Rectal smooth muscle tissue (tissue), 1 donor: ENCODE measurements around the gene TBC1D2.

Experiments used
- H3K27ac ChIP-seq: one replicate; pipeline ENCODE4 v1.7.0; 2013; ENCODE audit warnings: low read depth, low read length, inconsistent platforms
- H3K27me3 ChIP-seq: one replicate; pipeline ENCODE4 v1.7.0; 2013; ENCODE audit warnings: low read length; ENCODE audit not compliant: control insufficient read depth, insufficient read depth
- H3K36me3 ChIP-seq: one replicate; pipeline ENCODE4 v1.7.0; 2013; ENCODE audit warnings: low read length; ENCODE audit not compliant: control insufficient read depth, insufficient read depth
- H3K4me1 ChIP-seq: one replicate; pipeline ENCODE4 v1.7.0; 2013; ENCODE audit warnings: low read length; ENCODE audit not compliant: control insufficient read depth, insufficient read depth
- H3K4me3 ChIP-seq: one replicate; pipeline ENCODE4 v1.7.0; 2013; ENCODE audit warnings: low read length
- H3K9ac ChIP-seq: one replicate; pipeline ENCODE4 v1.7.0; 2013; ENCODE audit warnings: low read length

TBC1D2 gene, protein sequence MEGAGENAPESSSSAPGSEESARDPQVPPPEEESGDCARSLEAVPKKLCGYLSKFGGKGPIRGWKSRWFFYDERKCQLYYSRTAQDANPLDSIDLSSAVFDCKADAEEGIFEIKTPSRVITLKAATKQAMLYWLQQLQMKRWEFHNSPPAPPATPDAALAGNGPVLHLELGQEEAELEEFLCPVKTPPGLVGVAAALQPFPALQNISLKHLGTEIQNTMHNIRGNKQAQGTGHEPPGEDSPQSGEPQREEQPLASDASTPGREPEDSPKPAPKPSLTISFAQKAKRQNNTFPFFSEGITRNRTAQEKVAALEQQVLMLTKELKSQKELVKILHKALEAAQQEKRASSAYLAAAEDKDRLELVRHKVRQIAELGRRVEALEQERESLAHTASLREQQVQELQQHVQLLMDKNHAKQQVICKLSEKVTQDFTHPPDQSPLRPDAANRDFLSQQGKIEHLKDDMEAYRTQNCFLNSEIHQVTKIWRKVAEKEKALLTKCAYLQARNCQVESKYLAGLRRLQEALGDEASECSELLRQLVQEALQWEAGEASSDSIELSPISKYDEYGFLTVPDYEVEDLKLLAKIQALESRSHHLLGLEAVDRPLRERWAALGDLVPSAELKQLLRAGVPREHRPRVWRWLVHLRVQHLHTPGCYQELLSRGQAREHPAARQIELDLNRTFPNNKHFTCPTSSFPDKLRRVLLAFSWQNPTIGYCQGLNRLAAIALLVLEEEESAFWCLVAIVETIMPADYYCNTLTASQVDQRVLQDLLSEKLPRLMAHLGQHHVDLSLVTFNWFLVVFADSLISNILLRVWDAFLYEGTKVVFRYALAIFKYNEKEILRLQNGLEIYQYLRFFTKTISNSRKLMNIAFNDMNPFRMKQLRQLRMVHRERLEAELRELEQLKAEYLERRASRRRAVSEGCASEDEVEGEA

GRCh38 chr9:98255578-98256296, at the start of gene TBC1D2:
Gene TBC1D2 (minus strand): TSS chr9:98255649. CDS start chr9:98255541, 108 bp downstream.
- H3K27me3 ChIP-seq, result no peaks in the 10 kb centered on the region
- H3K9ac ChIP-seq, result peak within 1 kb of the TSS; percentile 87
- H3K4me3 ChIP-seq, result peak within 1 kb of the TSS; percentile 80
- peak within 1 kb of the TSS; percentile 99 for H3K27ac ChIP-seq
- no peaks in the 10 kb centered on the region for H3K36me3 ChIP-seq
- peaks cover 5% of the 10 kb centered on the region for H3K4me1 ChIP-seq

- H3K4me1 ChIP-seq, result no peaks in the 10 kb centered on the region
- no peak overlapping the region for H3K4me3 ChIP-seq
- no peak overlapping the region for H3K27ac ChIP-seq
- H3K9ac ChIP-seq, result no peak overlapping the region
- H3K27me3 ChIP-seq, result no peaks in the 10 kb centered on the region
- no peaks in the 10 kb centered on the region for H3K36me3 ChIP-seq
Measured at GRCh38 chr9:98304381-98304780, 48.9 kb upstream of the TBC1D2 start.

DNA sequence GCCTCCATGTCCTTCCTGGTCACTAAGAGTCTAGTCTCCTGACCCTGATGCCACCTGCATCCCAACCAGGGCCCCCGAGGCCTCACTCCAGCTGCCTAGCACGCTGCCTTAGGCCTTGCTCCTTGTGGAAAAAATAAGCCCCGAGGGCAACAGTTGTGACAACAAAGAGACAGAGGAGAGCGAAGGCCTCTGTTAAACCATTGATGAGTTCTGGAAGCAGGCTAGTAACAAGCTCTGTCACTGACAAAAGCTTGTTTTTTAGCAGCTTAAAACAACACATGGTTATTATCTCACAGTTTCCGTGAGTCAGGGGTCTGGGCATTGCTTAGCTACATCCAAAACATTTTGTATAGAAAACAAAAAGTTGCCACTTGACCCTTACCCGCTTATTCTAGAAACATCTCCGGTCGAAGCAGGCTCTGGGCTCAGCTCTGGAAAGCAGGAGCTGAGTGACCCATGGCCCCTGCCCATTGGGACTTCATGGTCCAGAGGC, 48.2 kb upstream of the TBC1D2 start:
- no peak overlapping the region for H3K4me3 ChIP-seq
- no peak overlapping the region for H3K27ac ChIP-seq
- H3K27me3 ChIP-seq, result no peaks in the 10 kb centered on the region
- no peaks in the 10 kb centered on the region for H3K36me3 ChIP-seq
- no peak overlapping the region for H3K9ac ChIP-seq
- H3K4me1 ChIP-seq, result no peaks in the 10 kb centered on the region

- no peak overlapping the region for H3K27ac ChIP-seq
- no peaks in the 10 kb centered on the region for H3K4me1 ChIP-seq
- H3K27me3 ChIP-seq, result no peaks in the 10 kb centered on the region
- no peak overlapping the region for H3K4me3 ChIP-seq
- H3K9ac ChIP-seq, result no peak overlapping the region
- H3K36me3 ChIP-seq, result no peaks in the 10 kb centered on the region
Measured at GRCh38 chr9:98302938-98303632, 47.6 kb upstream of the TBC1D2 start.

GRCh38 chr9:98302150-98302549, 46.7 kb upstream of the TBC1D2 start:
- no peaks in the 10 kb centered on the region for H3K27me3 ChIP-seq
- no peaks in the 10 kb centered on the region for H3K4me1 ChIP-seq
- no peaks in the 10 kb centered on the region for H3K36me3 ChIP-seq
- H3K27ac ChIP-seq, result no peak overlapping the region
- H3K4me3 ChIP-seq, result no peak overlapping the region
- no peak overlapping the region for H3K9ac ChIP-seq

- H3K36me3 ChIP-seq, result no peaks in the 10 kb centered on the region
- no peak overlapping the region for H3K9ac ChIP-seq
- H3K4me3 ChIP-seq, result no peak overlapping the region
- no peaks in the 10 kb centered on the region for H3K27me3 ChIP-seq
- H3K4me1 ChIP-seq, result no peaks in the 10 kb centered on the region
- no peak overlapping the region for H3K27ac ChIP-seq
Measured at GRCh38 chr9:98300611-98301010, 45.2 kb upstream of the TBC1D2 start.

- Histone ChIP-seq H3K36me3 (no peaks in the 10 kb centered on the region), H3K4me1 (no peaks in the 10 kb centered on the region), H3K4me3 (no peak overlapping the region), H3K27me3 (no peaks in the 10 kb centered on the region), H3K27ac (no peak overlapping the region), H3K9ac (no peak overlapping the region)
Measured at GRCh38 chr9:98298476-98298875, 43.0 kb upstream of the TBC1D2 start.

DNA sequence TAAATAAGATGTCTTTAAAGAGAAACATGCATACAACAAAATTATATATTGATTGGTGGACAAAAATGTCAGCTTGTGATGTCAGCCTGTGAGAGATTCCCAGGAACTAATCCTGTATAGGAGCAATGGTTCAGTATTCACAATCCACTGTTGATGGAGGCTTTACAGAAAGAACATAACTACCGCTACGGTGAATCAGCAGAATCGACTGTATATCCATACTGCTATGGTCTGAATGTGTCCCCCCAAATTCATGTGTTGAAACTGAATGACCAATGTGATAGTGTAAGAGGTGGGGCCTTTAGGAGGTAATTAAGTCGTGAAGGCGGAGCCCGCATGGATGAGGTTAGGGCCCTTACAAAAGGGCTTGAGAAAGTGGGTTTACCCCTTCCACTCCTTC, 40.4 kb upstream of the TBC1D2 start:
- Histone ChIP-seq H3K4me1 (no peaks in the 10 kb centered on the region), H3K27ac (no peak overlapping the region), H3K36me3 (no peaks in the 10 kb centered on the region), H3K27me3 (peaks cover 3% of the 10 kb centered on the region), H3K4me3 (no peak overlapping the region), H3K9ac (no peak overlapping the region)

DNA sequence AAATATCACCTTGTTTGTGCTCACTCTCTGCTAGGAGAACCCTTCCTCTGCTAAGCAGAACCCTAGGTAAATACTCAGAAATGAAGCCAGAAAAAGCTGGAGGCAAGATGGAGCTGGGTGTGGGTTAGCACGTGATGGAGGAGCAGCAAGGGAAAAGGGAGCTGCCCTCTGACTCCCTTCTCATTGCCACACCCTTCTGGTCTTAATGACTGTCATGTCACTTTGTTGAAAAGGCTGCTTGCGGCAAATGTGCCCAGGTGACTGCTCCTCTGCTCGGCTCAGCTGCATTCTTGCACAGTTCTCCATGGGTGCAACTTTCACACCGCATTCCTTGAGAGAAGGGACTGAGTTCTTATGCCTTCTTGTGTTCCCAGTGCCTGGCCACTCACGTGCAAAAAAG, 36.4 kb upstream of the TBC1D2 start:
- Histone ChIP-seq H3K27ac (no peak overlapping the region), H3K36me3 (no peaks in the 10 kb centered on the region), H3K4me3 (no peak overlapping the region), H3K9ac (no peak overlapping the region), H3K27me3 (peaks cover 3% of the 10 kb centered on the region), H3K4me1 (no peaks in the 10 kb centered on the region)

DNA sequence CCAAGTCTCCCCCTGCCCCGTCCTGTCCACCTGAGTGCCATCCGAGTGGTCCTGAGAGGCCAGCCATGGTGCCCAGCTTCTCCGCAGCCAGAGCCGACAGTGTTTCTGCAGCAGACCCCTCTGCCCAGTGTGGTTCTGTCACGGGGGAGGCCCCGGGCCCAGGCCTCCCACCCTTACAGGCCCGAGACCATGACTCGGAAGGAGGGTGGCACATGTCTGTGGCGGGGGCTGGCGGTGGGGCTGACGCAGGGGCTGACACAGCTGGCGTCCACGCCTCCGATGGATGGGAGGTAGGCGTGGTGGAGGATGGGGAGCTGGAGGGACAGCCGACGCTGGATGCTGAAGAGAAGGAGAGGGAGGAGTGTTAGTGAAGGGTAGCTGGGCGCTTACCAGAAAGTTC, 35.0 kb upstream of the TBC1D2 start:
- no peak overlapping the region for H3K27ac ChIP-seq
- no peaks in the 10 kb centered on the region for H3K36me3 ChIP-seq
- no peak overlapping the region for H3K4me3 ChIP-seq
- H3K9ac ChIP-seq, result no peak overlapping the region
- peaks cover 3% of the 10 kb centered on the region for H3K27me3 ChIP-seq
- H3K4me1 ChIP-seq, result no peaks in the 10 kb centered on the region

DNA sequence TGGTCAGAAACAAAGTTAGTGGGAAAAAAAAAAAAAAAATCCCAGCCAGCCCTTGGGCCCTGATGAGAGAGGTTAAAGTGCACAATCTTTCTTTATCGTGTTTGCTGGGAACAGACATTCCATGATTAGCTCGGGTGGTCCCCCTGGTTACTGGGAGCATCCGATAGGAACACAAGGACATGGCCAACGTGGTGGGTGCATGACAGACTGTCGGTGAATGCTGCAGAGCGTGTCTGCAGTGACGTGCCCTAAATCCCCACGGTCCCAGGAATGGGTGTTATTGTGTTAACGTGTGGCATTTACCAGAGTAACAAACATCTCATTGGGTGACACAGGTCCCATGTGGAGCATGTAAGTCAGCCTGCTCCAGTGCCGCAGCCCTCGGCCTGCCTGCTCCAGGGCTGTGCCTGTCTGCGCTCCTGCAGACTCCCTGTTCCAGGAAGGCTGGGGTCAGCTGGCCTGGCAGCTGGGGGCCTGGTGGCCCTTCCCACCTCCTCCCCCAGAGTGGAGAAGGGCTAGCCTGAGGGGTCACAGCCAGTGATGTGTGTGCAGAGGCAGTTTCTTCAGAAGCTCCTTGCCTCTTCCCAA, 34.3 kb upstream of the TBC1D2 start:
- no peak overlapping the region for H3K9ac ChIP-seq
- H3K36me3 ChIP-seq, result no peaks in the 10 kb centered on the region
- H3K27ac ChIP-seq, result no peak overlapping the region
- peaks cover 3% of the 10 kb centered on the region for H3K27me3 ChIP-seq
- H3K4me1 ChIP-seq, result no peaks in the 10 kb centered on the region
- no peak overlapping the region for H3K4me3 ChIP-seq
